Activated naive CD4-positive, alpha-beta T cell treated with anti-CD3 and anti-CD28 coated beads, Interleukin-2, amount 10 ng/mL, durations not matched to agents 7 days and 5 days (primary cell): ENCODE data around the gene CYTH2.
A peak's percentile ranks its signal among the peaks of the same experiment; 100 is the strongest.

ENCODE experiments used
- CTCF ChIA-PET: fragments of 350-600 bp; sonication (Branson Sonifier 250); formaldehyde crosslinking; loops from one replicate; lab custom pipeline; 2021; ENCODE audit warnings: antibody characterized with exemption; lab: Charles Lee
- DNase-seq: peaks from one replicate; pipeline ENCODE4 v3.0.0-alpha.2; 2020
- H3K27ac Mint-ChIP-seq: one replicate; pipeline ENCODE4 v1.8.0; 2021; ENCODE audit warnings: mild to moderate bottlenecking, moderate library complexity, mixed read lengths
- H3K27me3 Mint-ChIP-seq: one replicate; pipeline ENCODE4 v1.8.0; 2021; ENCODE audit warnings: mild to moderate bottlenecking, mixed read lengths
- H3K36me3 Mint-ChIP-seq: one replicate; pipeline ENCODE4 v1.8.0; 2021; ENCODE audit warnings: mixed read lengths
- H3K4me1 Mint-ChIP-seq: one replicate; pipeline ENCODE4 v1.8.0; 2021; ENCODE audit warnings: mixed read lengths
- H3K4me3 Mint-ChIP-seq: one replicate; pipeline ENCODE4 v1.8.0; 2021; ENCODE audit warnings: mild to moderate bottlenecking, moderate library complexity, mixed read lengths
- H3K9me3 Mint-ChIP-seq: one replicate; pipeline ENCODE4 v1.8.0; 2021; ENCODE audit warnings: mixed read lengths

Gene CYTH2

GRCh38 chr19:48445606-48446481 lies 23.3 kb upstream of the CYTH2 start, which contains the start of gene GRWD1:
TSS of gene GRWD1 (plus strand) at chr19:48445983. CDS start at chr19:48446006, 23 bp downstream.
- peak within 1 kb of the TSS; percentile 92 for H3K27ac Mint-ChIP-seq
- H3K27me3 Mint-ChIP-seq, result peaks cover 37% of the 10 kb centered on the region
- H3K9me3 Mint-ChIP-seq, result no peaks in the 10 kb centered on the region
- H3K4me3 Mint-ChIP-seq, result peak within 1 kb of the TSS; percentile 77
- CTCF ChIA-PET, result no interaction called here
- peaks cover 25% of the 10 kb centered on the region for H3K36me3 Mint-ChIP-seq
- peaks cover 39% of the 10 kb centered on the region for H3K4me1 Mint-ChIP-seq
- DNase-seq, result peak; percentile 98

- Mint-ChIP-seq H3K27me3 (peaks cover 30% of the 10 kb centered on the region), H3K36me3 (peaks cover 28% of the 10 kb centered on the region), H3K4me3 (peak overlapping the region; percentile 77), H3K27ac (peak overlapping the region; percentile 92), H3K9me3 (no peaks in the 10 kb centered on the region), H3K4me1 (peaks cover 35% of the 10 kb centered on the region)
- no peak for DNase-seq
- CTCF ChIA-PET, result interaction anchor here (0.9 kb wide), 1 partner anchor 10 kb away, joined by 4 read pairs; no protein-coding TSS in a partner anchor
Observed at GRCh38 chr19:48446579-48446978, 22.6 kb upstream of the CYTH2 start.

GRCh38 chr19:48448563-48448962 lies 20.6 kb upstream of the CYTH2 start:
- Mint-ChIP-seq H3K4me1 (peaks cover 33% of the 10 kb centered on the region), H3K4me3 (no peak overlapping the region), H3K36me3 (peaks cover 30% of the 10 kb centered on the region), H3K27me3 (peaks cover 21% of the 10 kb centered on the region), H3K27ac (no peak overlapping the region), H3K9me3 (no peaks in the 10 kb centered on the region)
- no peak for DNase-seq
- CTCF ChIA-PET, result no interaction called here

- H3K27me3 Mint-ChIP-seq, result peaks cover 4% of the 10 kb centered on the region
- DNase-seq, result no peak
- peaks cover 36% of the 10 kb centered on the region for H3K36me3 Mint-ChIP-seq
- H3K27ac Mint-ChIP-seq, result no peak overlapping the region
- CTCF ChIA-PET, result no interaction called here
- peaks cover 23% of the 10 kb centered on the region for H3K4me1 Mint-ChIP-seq
- H3K4me3 Mint-ChIP-seq, result no peak overlapping the region
- H3K9me3 Mint-ChIP-seq, result no peaks in the 10 kb centered on the region
Observed at GRCh38 chr19:48450441-48450840, 18.7 kb upstream of the CYTH2 start.

- CTCF ChIA-PET, result no interaction called here
- no peaks in the 10 kb centered on the region for H3K9me3 Mint-ChIP-seq
- peaks cover under 1% of the 10 kb centered on the region for H3K27me3 Mint-ChIP-seq
- DNase-seq, result no peak
- no peak overlapping the region for H3K27ac Mint-ChIP-seq
- peaks cover 34% of the 10 kb centered on the region for H3K36me3 Mint-ChIP-seq
- H3K4me3 Mint-ChIP-seq, result no peak overlapping the region
- peaks cover 19% of the 10 kb centered on the region for H3K4me1 Mint-ChIP-seq
Observed at GRCh38 chr19:48450863-48451262, 18.3 kb upstream of the CYTH2 start.

- H3K4me1 Mint-ChIP-seq, result peaks cover 13% of the 10 kb centered on the region
Observed at GRCh38 chr19:48451624-48452023, 17.5 kb upstream of the CYTH2 start.

GRCh38 chr19:48452289-48453190 lies 16.6 kb upstream of the CYTH2 start:
- CTCF ChIA-PET, result no interaction called here
- no peaks in the 10 kb centered on the region for H3K27me3 Mint-ChIP-seq
- H3K36me3 Mint-ChIP-seq, result peaks cover 33% of the 10 kb centered on the region
- H3K4me1 Mint-ChIP-seq, result peaks cover 8% of the 10 kb centered on the region
- H3K27ac Mint-ChIP-seq, result no peak overlapping the region
- no peaks in the 10 kb centered on the region for H3K9me3 Mint-ChIP-seq
- no peak overlapping the region for H3K4me3 Mint-ChIP-seq
- no peak for DNase-seq

More at GRCh38 chr19:48451624-48452023, 17.5 kb upstream of the CYTH2 start:
- CTCF ChIA-PET, result no interaction called here
- Mint-ChIP-seq H3K4me3 (no peak overlapping the region), H3K36me3 (peaks cover 33% of the 10 kb centered on the region), H3K9me3 (no peaks in the 10 kb centered on the region), H3K27me3 (no peaks in the 10 kb centered on the region), H3K27ac (no peak overlapping the region)
- DNase-seq, result no peak

- no peak for DNase-seq
- CTCF ChIA-PET, result no interaction called here
- Mint-ChIP-seq H3K4me3 (no peak overlapping the region), H3K4me1 (peaks cover 3% of the 10 kb centered on the region), H3K27ac (no peak overlapping the region), H3K27me3 (no peaks in the 10 kb centered on the region), H3K9me3 (no peaks in the 10 kb centered on the region), H3K36me3 (peaks cover 23% of the 10 kb centered on the region)
Observed at GRCh38 chr19:48454150-48454730, 14.9 kb upstream of the CYTH2 start.

- peaks cover 21% of the 10 kb centered on the region for H3K36me3 Mint-ChIP-seq
- no peaks in the 10 kb centered on the region for H3K27me3 Mint-ChIP-seq
- peaks cover 3% of the 10 kb centered on the region for H3K4me1 Mint-ChIP-seq
- H3K27ac Mint-ChIP-seq, result no peak within 1 kb of the TSS
- CTCF ChIA-PET, result no interaction called here
- H3K4me3 Mint-ChIP-seq, result no peak within 1 kb of the TSS
- H3K9me3 Mint-ChIP-seq, result no peaks in the 10 kb centered on the region
- no peak for DNase-seq
Observed at GRCh38 chr19:48455171-48455907, 13.8 kb upstream of the CYTH2 start, which contains the start of gene KCNJ14. TSS of gene KCNJ14 (plus strand) at chr19:48455574. CDS start at chr19:48461725, 6,151 bp downstream.

GRCh38 chr19:48455908-48456562 lies 13.1 kb upstream of the CYTH2 start:
- peaks cover 21% of the 10 kb centered on the region for H3K36me3 Mint-ChIP-seq
- no peak overlapping the region for H3K27ac Mint-ChIP-seq
- DNase-seq, result no peak
- no peak overlapping the region for H3K4me3 Mint-ChIP-seq
- peaks cover 3% of the 10 kb centered on the region for H3K4me1 Mint-ChIP-seq
- H3K9me3 Mint-ChIP-seq, result no peaks in the 10 kb centered on the region
- H3K27me3 Mint-ChIP-seq, result no peaks in the 10 kb centered on the region
- CTCF ChIA-PET, result no interaction called here

- no peak overlapping the region for H3K27ac Mint-ChIP-seq
- DNase-seq, result no peak
- CTCF ChIA-PET, result interaction anchor here (0.9 kb wide), 1 partner anchor 10 kb away, joined by 4 read pairs; no protein-coding TSS in a partner anchor
- H3K36me3 Mint-ChIP-seq, result peaks cover 18% of the 10 kb centered on the region
- H3K4me3 Mint-ChIP-seq, result no peak overlapping the region
- H3K27me3 Mint-ChIP-seq, result no peaks in the 10 kb centered on the region
- peaks cover 3% of the 10 kb centered on the region for H3K4me1 Mint-ChIP-seq
- no peaks in the 10 kb centered on the region for H3K9me3 Mint-ChIP-seq
Observed at GRCh38 chr19:48456864-48457263, 12.3 kb upstream of the CYTH2 start.

- CTCF ChIA-PET, result no interaction called here
- H3K4me1 Mint-ChIP-seq, result peaks cover 3% of the 10 kb centered on the region
- H3K9me3 Mint-ChIP-seq, result no peaks in the 10 kb centered on the region
- H3K36me3 Mint-ChIP-seq, result peaks cover 16% of the 10 kb centered on the region
- H3K27ac Mint-ChIP-seq, result no peak overlapping the region
- no peaks in the 10 kb centered on the region for H3K27me3 Mint-ChIP-seq
- no peak overlapping the region for H3K4me3 Mint-ChIP-seq
- DNase-seq, result no peak
Observed at GRCh38 chr19:48458016-48458415, 11.2 kb upstream of the CYTH2 start.

GRCh38 chr19:48461651-48461981 lies 7.6 kb upstream of the CYTH2 start:
- CTCF ChIA-PET, result interaction anchor here (0.6 kb wide), 1 partner anchor 70 kb away, joined by 3 read pairs; the partner anchor contains the start of gene KDELR1
- peaks cover 5% of the 10 kb centered on the region for H3K27me3 Mint-ChIP-seq
- H3K27ac Mint-ChIP-seq, result no peak overlapping the region
- no peaks in the 10 kb centered on the region for H3K9me3 Mint-ChIP-seq
- peaks cover 9% of the 10 kb centered on the region for H3K36me3 Mint-ChIP-seq
- H3K4me3 Mint-ChIP-seq, result no peak overlapping the region
- H3K4me1 Mint-ChIP-seq, result no peaks in the 10 kb centered on the region
- DNase-seq, result no peak
